ENCODE measurements around the gene E2F4. TPM values are rescaled to one million over a fixed set of nuclear protein-coding genes. Genes with fewer than 3 reads are reported as not detected.

Gene E2F4
- total and polyA plus RNA-seq, 2 of the 13 experiments (the other 11 are each of a cell fraction or from before 2014, with no cell fraction given) = 84.8 to 91.2 TPM

- TF ChIP-seq ZBTB10 (CRISPR knock-in tag; IDR thresholded peaks at IDR 0.05; ENCODE audit: borderline replicate concordance) = peak; percentile 99
- TF ChIP-seq ZNF121 (CRISPR knock-in tag; IDR thresholded peaks at IDR 0.05) = peak; percentile 57
- TF ChIP-seq ZSCAN12 (CRISPR knock-in tag; IDR thresholded peaks at IDR 0.05) = 0 out of 2 replicates have a peak, but pooled peaks have one; percentile 25
- peak; percentile 61; the same call in 1 of the 2 replicates for TF ChIP-seq ZNF292 (CRISPR knock-in tag; IDR thresholded peaks at IDR 0.05; ENCODE audit: borderline replicate concordance, low read depth)
- TF ChIP-seq ZNF558 (CRISPR knock-in tag; IDR thresholded peaks at IDR 0.05; ENCODE audit: borderline replicate concordance) = peak; percentile 96; the same call in 1 of the 2 replicates
- no peak for TF ChIP-seq PHB2 (IDR thresholded peaks at IDR 0.05; ENCODE audit: partially characterized antibody)
- peak; percentile 39; the same call in 1 of the 2 replicates for TF ChIP-seq KLF13 (CRISPR knock-in tag; IDR thresholded peaks at IDR 0.05)
- no peak for TF ChIP-seq ZNF432 (CRISPR knock-in tag; IDR thresholded peaks at IDR 0.05; ENCODE audit: borderline replicate concordance)
- TF ChIP-seq ATF1 (CRISPR knock-in tag; IDR thresholded peaks at IDR 0.05) = no peak
- TF ChIP-seq ASH2L (IDR thresholded peaks at IDR 0.05; ENCODE audit: insufficient read length, low read depth, low read length) = peak; percentile 76
- TF ChIP-seq ZNF775 (CRISPR knock-in tag; IDR thresholded peaks at IDR 0.05; ENCODE audit: borderline replicate concordance) = no peak
- peak; percentile 72; the same call in 1 of the 2 replicates for TF ChIP-seq CSRNP1 (CRISPR knock-in tag; IDR thresholded peaks at IDR 0.05)
- TF ChIP-seq NFIB (CRISPR knock-in tag; IDR thresholded peaks at IDR 0.05; ENCODE audit: borderline replicate concordance) = no peak
- TF ChIP-seq RERE (CRISPR knock-in tag; IDR thresholded peaks at IDR 0.05; ENCODE audit: low read depth) = no peak; the same call in 1 of the 2 replicates
- 0 out of 2 replicates have a peak, but pooled peaks have one; percentile 42 for TF ChIP-seq MLXIP (CRISPR knock-in tag; IDR thresholded peaks at IDR 0.05; ENCODE audit: borderline replicate concordance)
Observed at GRCh38 chr16:67246081-67246755, 54.3 kb downstream of the E2F4 start (continued).
